AG09319 (cell line): ENCODE results near the gene PARP1.

Source experiments
- DNase-seq: peaks from one replicate; pipeline ENCODE4 v3.0.0-alpha.2; 2010; ENCODE audit warnings: low read depth; ENCODE audit errors: extremely low read depth
- CTCF ChIP-seq: IDR thresholded peaks from 2 replicates; pipeline ENCODE4 v1.5.1; 2011; ENCODE audit warnings: low read depth, mild to moderate bottlenecking, inconsistent platforms, low read length, moderate library complexity

Gene PARP1

GRCh38 chr1:226397955-226398636, 9.8 kb downstream of the PARP1 start:
- TF ChIP-seq CTCF: no peak
- no peak for DNase-seq

GRCh38 chr1:226397011-226397926, 10.6 kb downstream of the PARP1 start:
- no peak for TF ChIP-seq CTCF
- no peak for DNase-seq

GRCh38 chr1:226395753-226396152, 12.1 kb downstream of the PARP1 start:
- no peak for DNase-seq
- no peak for TF ChIP-seq CTCF

- no peak for DNase-seq
- no peak for TF ChIP-seq CTCF
Observed at GRCh38 chr1:226394462-226394861, 13.4 kb downstream of the PARP1 start.

- no peak for DNase-seq
- no peak for TF ChIP-seq CTCF
Observed at GRCh38 chr1:226390681-226391080, 17.2 kb downstream of the PARP1 start.

GRCh38 chr1:226388131-226388530, 19.8 kb downstream of the PARP1 start:
- TF ChIP-seq CTCF: no peak
- DNase-seq: no peak

GRCh38 chr1:226384717-226385116, 23.2 kb downstream of the PARP1 start:
- no peak for TF ChIP-seq CTCF
- DNase-seq: no peak
